Measurements from ENCODE around the gene SREK1. TPM values are rescaled to one million over a fixed set of nuclear protein-coding genes. Genes with fewer than 3 reads are reported as not detected.
A peak's percentile ranks its signal among the peaks of the same experiment; 100 is the strongest.
"Not testable (repeated sequence)": the region's sequence is repeated elsewhere in the genome, so short reads cannot be mapped to it uniquely, and the experiment has no call there.

The SREK1 gene
- total RNA-seq, 1 donor from 2014 or later = 30.8 TPM

GRCh38 chr5:66168226-66168625 lies 24.1 kb downstream of the SREK1 start:
- ATAC-seq = no peak

DNA sequence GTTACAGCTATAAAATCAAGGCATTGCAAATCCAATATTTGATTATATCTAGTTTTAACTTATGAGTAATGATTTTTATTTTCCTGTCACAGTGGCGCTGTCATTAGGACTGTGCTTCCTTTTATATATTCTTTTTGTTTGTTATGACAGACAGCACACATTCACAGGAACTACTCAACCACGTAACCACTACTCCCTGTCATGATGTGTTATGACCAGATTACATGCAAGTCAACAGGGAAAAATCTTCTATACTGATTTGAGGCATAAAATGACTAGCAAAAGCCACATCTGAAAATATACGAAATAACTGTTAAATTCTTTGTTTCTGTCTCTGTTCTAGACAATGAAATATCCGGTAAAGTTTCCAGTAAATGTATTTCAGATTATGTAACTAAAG lies 25.4 kb downstream of the SREK1 start:
- peak; percentile 67 for ATAC-seq

DNA sequence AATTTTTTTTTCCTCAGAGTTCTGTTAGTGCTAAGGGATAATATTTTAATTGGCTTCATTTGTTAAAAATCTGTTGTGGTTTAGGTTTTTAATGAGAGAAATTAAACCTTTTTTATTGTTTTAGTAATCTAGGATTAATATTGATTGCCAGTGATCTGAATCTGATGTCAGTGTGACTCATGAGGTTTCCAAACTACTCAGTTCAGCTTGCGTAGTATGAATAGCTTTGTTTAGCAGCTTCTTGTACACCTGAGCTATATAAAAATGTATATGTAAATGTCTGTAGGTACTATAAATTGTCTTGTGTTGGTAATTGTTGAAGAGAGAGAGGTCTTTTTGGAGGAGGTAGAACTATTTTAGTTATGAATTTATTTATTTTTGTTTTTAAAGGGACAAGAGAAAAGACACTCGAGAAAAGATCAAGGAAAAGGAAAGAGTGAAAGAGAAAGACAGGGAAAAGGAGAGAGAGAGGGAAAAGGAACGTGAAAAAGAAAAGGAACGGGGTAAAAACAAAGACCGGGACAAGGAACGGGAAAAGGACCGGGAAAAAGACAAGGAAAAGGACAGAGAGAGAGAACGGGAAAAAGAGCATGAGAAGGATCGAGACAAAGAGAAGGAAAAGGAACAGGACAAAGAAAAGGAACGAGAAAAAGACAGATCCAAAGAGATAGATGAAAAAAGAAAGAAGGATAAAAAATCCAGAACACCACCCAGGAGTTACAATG lies 26.3 kb downstream of the SREK1 start:
- no peak for ATAC-seq

- peak; percentile 70 for ATAC-seq
Measured at GRCh38 chr5:66171349-66172344, 27.5 kb downstream of the SREK1 start.

DNA sequence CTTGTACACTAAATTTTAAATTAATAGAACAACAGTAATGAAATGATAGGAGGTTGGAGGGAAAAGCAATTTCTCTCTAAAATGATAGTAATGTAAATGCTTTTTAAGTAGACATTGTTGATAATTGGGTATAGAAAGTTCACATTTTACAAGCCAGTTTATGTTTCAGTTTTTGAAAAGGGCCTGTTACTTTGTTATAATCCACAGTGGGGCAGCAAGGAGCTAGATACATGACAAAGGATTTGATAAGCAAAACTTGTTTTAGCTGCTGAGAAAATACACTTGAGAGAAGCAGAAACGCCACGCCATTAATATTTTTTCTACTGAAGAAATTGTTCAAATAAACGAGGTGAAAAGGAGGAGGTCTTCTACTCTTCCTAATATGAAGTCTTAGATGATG lies 30.2 kb downstream of the SREK1 start:
- ATAC-seq = no peak

DNA sequence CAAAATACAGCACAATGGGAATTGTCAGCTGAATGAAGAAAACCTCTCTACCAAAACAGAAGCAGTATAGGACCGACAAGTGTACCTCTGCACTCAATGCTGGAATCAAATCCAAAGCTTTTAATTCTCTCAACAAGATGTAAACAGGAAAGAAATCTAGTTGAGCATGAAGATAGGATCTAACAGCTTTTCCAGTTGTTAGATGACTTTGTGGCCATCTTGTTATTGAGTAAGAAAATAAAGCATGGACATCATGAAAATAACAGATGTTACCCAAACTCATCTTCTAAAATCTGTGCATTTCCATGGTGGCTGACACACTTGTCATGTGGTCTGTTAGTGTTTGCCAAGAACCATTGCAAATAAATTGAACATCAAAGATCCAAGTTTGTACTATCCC lies 34.7 kb downstream of the SREK1 start:
- ATAC-seq = no peak

DNA sequence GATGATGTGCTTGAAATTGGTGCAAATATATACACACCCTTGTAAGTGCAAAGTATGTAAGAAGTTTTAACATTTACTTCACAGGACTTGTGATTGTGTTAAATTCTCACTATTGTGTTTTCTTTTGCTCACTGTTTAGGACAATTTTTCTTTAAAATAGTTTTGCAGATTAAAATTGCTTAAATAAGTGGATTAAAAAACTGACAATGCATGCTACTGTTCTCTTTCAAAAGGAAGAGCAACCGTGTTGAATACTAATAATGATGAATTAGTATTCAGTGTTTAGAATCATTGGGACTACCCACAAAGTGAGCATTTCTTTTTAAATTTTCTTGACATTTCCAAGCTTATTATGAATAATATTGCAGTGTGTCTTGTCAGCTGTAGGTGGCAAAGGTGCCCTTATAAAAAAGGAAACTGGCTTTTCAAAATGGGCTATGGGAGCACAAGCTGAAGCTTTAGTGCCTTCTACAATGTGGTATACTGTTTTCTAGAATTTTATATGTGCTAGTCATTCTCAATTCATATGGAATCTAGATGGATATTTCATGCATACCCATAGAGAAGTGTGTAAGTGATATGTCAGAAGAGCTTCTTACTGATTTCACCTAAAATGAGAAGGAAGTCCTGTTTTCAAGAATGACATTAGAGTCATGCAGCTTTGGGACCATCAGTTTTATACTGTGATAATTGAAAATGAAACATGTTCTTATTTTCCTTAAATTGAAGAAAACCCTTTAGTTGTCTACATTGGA lies 35.4 kb downstream of the SREK1 start:
- ATAC-seq = no peak

DNA sequence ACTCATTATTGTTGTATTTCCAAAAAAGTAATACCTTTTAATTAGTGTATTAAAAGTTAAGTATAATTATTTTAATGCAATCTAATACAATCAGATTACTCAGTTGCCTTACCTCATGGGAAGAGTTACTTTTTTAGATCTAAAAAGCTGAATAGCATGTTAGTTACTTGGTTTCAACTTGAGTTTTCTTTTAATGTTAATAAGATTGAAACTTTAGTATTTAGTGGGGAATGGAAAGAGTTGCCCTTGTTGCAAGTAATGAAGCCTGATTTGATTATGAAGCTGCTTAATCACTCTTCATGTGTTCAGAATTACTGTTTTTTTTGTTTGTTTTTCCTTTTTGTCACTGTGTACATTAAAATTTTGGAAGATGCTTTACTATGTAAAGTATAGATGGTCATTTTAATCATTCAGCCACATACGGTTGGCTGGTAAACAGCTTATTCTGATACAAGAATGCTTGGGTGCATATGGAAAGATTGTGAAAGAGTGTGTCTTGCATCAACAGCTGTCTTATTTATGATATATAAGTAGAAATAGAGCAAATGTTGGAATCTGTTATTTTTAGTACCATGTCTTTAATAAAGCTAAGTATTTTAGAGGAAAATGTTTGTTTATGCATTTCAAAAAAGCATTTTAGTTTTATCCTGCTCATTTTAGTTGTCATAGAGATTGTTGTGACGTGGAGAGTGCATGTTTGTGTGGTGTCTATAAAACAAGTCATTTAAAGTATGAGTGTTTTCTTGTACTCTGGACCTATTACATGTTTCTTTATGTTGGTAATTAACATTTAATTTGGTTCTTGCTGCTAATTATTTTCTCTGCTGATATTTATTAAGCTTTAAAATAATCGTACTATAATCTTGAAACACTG lies 36.4 kb downstream of the SREK1 start:
- no peak for ATAC-seq

GRCh38 chr5:66186108-66186507 lies 42.0 kb downstream of the SREK1 start:
- no peak for ATAC-seq

DNA sequence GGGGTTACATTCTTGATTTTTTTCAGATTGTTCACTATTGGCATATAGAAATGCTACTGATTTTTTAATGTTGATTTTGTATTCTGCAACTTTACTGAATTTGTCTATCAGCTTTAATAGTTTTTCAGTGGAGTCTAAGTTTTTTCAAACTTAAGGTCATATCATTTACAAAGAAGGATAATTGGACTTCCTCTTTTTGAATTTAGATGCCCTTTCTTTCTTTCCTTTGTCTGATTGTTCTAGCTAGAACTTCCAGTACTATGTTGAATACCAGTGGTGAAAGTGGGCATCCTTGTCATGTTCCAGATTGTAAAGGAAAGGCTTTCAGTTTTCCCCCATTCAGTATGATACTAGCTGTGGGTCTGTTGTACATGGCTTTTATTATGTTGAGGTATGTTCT lies 49.3 kb downstream of the SREK1 start:
- no peak for ATAC-seq

GRCh38 chr5:66197764-66198405 lies 53.8 kb downstream of the SREK1 start:
- no peak for ATAC-seq

DNA sequence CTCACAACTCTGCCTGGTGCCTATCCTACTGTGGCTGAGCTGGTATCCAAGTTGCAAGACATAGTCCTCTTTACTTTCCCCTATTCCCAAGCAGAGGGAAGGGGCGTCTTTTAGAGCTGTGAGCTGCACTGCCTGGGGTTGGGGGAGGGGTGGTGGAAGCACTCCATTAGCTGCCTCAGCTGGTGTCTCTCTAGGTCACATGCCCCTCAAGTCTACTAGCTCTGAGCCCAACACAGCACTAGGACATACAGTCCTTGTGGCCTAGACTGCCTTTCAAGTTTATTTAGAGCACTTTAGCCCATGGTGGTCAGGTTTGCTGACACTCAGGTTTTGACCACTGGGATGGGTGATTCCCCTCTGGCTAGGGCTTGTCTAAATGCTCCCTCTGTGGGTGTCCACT lies 54.7 kb downstream of the SREK1 start:
- peak; percentile 20 for ATAC-seq

- ATAC-seq = no peak
Measured at GRCh38 chr5:66203531-66203930, 59.4 kb downstream of the SREK1 start.

DNA sequence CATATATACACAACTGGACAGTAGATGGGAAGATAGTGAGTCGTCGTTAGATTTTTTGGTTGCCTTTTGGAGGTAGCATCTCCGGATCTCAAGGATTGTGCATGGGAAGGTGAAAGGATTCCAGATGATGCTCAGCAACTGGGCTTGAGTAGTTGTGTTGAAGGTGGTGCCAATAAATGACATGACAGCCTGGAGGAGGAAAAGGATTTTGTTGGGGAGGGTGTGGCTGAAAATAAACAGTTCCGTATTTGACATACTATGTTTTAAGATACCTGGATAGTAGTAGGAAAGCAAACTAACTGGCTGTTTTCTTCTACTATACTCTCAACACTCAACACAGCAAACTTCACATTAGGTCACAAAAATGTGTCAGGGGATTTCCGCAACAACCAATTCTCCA lies 62.4 kb downstream of the SREK1 start:
- no peak for ATAC-seq

GRCh38 chr5:66207800-66208561 lies 63.9 kb downstream of the SREK1 start:
- ATAC-seq = peak; percentile 84

DNA sequence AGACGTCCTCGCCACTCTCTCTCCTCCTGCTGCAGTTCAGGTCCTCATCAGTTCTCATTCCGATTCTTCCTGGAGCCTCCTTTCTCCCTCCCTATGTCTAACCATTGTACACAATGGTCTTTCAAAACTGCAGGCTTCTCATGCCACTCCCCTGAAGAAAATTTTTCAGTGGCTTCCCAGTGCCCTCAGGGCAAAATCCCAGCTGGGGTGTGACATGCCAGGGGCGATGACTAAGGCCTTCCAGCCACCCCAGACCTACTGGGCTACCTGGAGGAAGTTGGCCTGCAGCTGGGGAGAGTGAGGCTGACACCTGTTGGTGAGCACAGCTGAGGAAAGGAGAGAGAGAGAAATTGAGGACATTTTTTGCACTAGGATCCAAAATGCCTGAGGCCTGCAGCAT lies 65.2 kb downstream of the SREK1 start:
- ATAC-seq = peak; percentile 86

- ATAC-seq = no peak
Measured at GRCh38 chr5:66209794-66210193, 65.7 kb downstream of the SREK1 start.

DNA sequence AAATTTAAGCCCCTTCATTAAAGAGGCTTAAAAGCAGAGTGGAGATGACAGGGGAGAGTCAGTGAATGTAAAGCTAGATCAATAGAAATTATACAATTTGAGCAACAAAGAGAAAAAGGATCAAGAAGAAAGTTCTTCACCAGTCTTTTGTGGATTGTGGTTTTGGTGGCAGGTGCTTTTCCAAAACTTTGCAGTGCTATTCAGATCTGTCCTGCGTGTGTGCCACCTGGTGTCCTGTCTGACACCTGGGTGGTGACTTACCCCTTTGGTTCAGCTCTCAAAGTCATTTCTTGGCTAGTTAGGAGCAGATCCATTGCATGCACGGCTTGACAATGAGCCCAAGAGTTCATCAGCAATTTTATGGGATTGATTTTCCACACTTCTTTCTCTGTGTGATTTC lies 69.4 kb downstream of the SREK1 start:
- no peak for ATAC-seq

DNA sequence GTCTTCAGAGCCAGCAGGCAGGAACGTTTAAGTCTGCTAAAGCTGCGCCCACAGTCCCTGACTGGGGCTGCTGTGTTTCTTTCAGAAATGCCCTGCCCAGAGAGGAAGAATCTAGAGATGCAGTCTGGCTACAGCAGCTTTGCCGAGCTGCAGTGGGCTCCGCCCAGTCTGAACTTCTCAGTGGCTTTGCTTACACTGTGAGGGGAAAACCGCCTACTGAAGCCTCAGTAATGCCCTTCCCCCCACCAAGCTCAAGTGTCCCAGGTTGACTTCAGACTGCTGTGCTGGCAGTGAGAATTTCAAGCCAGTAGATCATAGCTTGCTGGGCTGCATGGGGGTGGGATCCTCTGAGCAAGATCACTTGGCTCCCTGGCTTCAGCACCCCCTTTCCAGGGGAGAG lies 78.4 kb downstream of the SREK1 start:
- ATAC-seq = no peak

DNA sequence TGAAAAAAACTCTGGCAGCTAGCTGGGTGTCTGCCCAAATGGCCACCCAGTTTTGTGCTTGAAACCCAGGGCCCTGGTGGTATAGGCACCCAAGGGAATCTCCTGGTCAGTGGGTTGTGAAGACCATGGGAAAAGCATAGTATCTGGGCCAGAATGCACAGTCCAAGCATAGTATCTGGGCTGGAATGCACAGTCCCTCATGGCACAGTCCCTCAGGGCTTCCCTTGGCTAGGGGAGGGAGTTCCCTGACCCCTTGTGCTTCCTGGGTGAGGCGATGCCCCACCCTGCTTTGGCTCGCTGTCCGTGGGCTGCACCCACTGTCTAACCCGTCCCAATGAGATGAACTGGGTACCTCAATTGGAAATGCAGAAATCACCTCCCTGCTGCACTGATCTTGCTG lies 78.8 kb downstream of the SREK1 start:
- ATAC-seq = not testable (repeated sequence)

GRCh38 chr5:66223637-66224036 lies 79.5 kb downstream of the SREK1 start:
- no peak for ATAC-seq
